ENCODE data around the gene VSIR.

VSIR gene

GRCh38 chr10:71746344-71747037 lies 26.8 kb downstream of the VSIR start:
- DNase-seq = no peak

- DNase-seq = no peak
These were observed 27.6 kb downstream of the VSIR start for GRCh38 chr10:71745664-71746250.

- DNase-seq = no peak
These were observed 28.2 kb downstream of the VSIR start for GRCh38 chr10:71744897-71745663.

GRCh38 chr10:71743866-71744265 lies 29.5 kb downstream of the VSIR start:
- DNase-seq = no peak

- DNase-seq = no peak
These were observed 30.1 kb downstream of the VSIR start for GRCh38 chr10:71743089-71743838.

- DNase-seq = no peak
These were observed 30.8 kb downstream of the VSIR start for GRCh38 chr10:71742301-71743088.

GRCh38 chr10:71741671-71742070 lies 31.6 kb downstream of the VSIR start:
- no peak for DNase-seq

GRCh38 chr10:71741029-71741428 lies 32.3 kb downstream of the VSIR start:
- no peak for DNase-seq

GRCh38 chr10:71740069-71740653 lies 33.2 kb downstream of the VSIR start:
- DNase-seq = no peak

- no peak for DNase-seq
These were observed 33.9 kb downstream of the VSIR start for GRCh38 chr10:71739358-71739900.

- DNase-seq = no peak
These were observed 35.5 kb downstream of the VSIR start for GRCh38 chr10:71737834-71738197.

- peak; percentile 41 for DNase-seq
These were observed 36.1 kb downstream of the VSIR start for GRCh38 chr10:71737001-71737833.

- no peak for DNase-seq
These were observed 36.8 kb downstream of the VSIR start for GRCh38 chr10:71736570-71736952.

GRCh38 chr10:71735709-71736569 lies 37.4 kb downstream of the VSIR start:
- no peak for DNase-seq

- no peak for DNase-seq
These were observed 38.5 kb downstream of the VSIR start for GRCh38 chr10:71734797-71735196.

GRCh38 chr10:71731791-71732190 lies 41.5 kb downstream of the VSIR start:
- DNase-seq = no peak

- no peak for DNase-seq
These were observed 44.1 kb downstream of the VSIR start for GRCh38 chr10:71729161-71729636.

GRCh38 chr10:71727738-71728737 lies 45.3 kb downstream of the VSIR start:
- DNase-seq = peak; percentile 59
